ENCODE data around the gene DCTN3.
A peak's percentile ranks its signal among the peaks of the same experiment; 100 is the strongest.

Gene DCTN3

GRCh38 chr9:34624475-34625185 lies 4.3 kb upstream of the DCTN3 start:
- no peak for DNase-seq (ENCODE audit: low read depth in 2 of 2, low spot score in 1 of 2)

- no peak for DNase-seq (ENCODE audit: low read depth in 2 of 2, low spot score in 1 of 2)
Observed at GRCh38 chr9:34623374-34624235, 3.3 kb upstream of the DCTN3 start.

GRCh38 chr9:34615132-34615531 lies 5.2 kb downstream of the DCTN3 start:
- no peak for DNase-seq (ENCODE audit: low read depth in 2 of 2, low spot score in 1 of 2)

GRCh38 chr9:34612788-34613390 lies 7.4 kb downstream of the DCTN3 start:
- DNase-seq (ENCODE audit: low read depth in 2 of 2, low spot score in 1 of 2) = peak; percentile 35 to 52

- peak; percentile 64 to 68 for DNase-seq (ENCODE audit: low read depth in 2 of 2, low spot score in 1 of 2)
Observed at GRCh38 chr9:34611811-34612787, 8.2 kb downstream of the DCTN3 start, which contains the start of gene RPP25L. Gene RPP25L, minus strand, starts transcription at chr9:34612097. Its CDS starts 801 bp downstream, at chr9:34611296.

GRCh38 chr9:34611251-34611810 lies 9.0 kb downstream of the DCTN3 start:
- no peak for DNase-seq (ENCODE audit: low read depth in 2 of 2, low spot score in 1 of 2)

- no peak for DNase-seq (ENCODE audit: low read depth in 2 of 2, low spot score in 1 of 2)
Observed at GRCh38 chr9:34610434-34611206, 9.7 kb downstream of the DCTN3 start.

GRCh38 chr9:34607331-34607730 lies 13.0 kb downstream of the DCTN3 start:
- DNase-seq (ENCODE audit: low read depth in 2 of 2, low spot score in 1 of 2) = no peak

- no peak for DNase-seq (ENCODE audit: low read depth in 2 of 2, low spot score in 1 of 2)
Observed at GRCh38 chr9:34606905-34607304, 13.4 kb downstream of the DCTN3 start.

GRCh38 chr9:34606190-34606589 lies 14.1 kb downstream of the DCTN3 start:
- no peak for DNase-seq (ENCODE audit: low read depth in 2 of 2, low spot score in 1 of 2)

GRCh38 chr9:34603610-34604231 lies 16.6 kb downstream of the DCTN3 start:
- DNase-seq (ENCODE audit: low read depth in 2 of 2, low spot score in 1 of 2) = peak; percentile 64 to 67

GRCh38 chr9:34601937-34602573 lies 18.2 kb downstream of the DCTN3 start:
- DNase-seq (ENCODE audit: low read depth in 2 of 2, low spot score in 1 of 2) = no peak

- DNase-seq (ENCODE audit: low read depth in 2 of 2, low spot score in 1 of 2) = no peak
Observed at GRCh38 chr9:34600908-34601307, 19.4 kb downstream of the DCTN3 start.

- no peak for DNase-seq (ENCODE audit: low read depth in 2 of 2, low spot score in 1 of 2)
Observed at GRCh38 chr9:34599546-34599945, 20.7 kb downstream of the DCTN3 start.

GRCh38 chr9:34594177-34594576 lies 26.1 kb downstream of the DCTN3 start:
- DNase-seq (ENCODE audit: low read depth in 2 of 2, low spot score in 1 of 2) = no peak

GRCh38 chr9:34592895-34593601 lies 27.2 kb downstream of the DCTN3 start:
- DNase-seq (ENCODE audit: low read depth in 2 of 2, low spot score in 1 of 2) = no peak

GRCh38 chr9:34591917-34592866 lies 28.1 kb downstream of the DCTN3 start:
- no peak for DNase-seq (ENCODE audit: low read depth in 2 of 2, low spot score in 1 of 2)

Data from stimulated activated CD8-positive, alpha-beta memory T cell treated with anti-CD3 and anti-CD28 coated beads, Interleukin-4, amount 100 ng/mL, for 1 hour (primary cell).